Nephron progenitor cell (in vitro differentiated cells): ENCODE data around the gene OS9.
"Not testable (repeated sequence)": the region's sequence is repeated elsewhere in the genome, so short reads cannot be mapped to it uniquely, and the experiment has no call there.

Source experiments
- DNase-seq: peaks from one replicate; pipeline ENCODE4 v3.0.0; 2021
- H3K27ac Mint-ChIP-seq: 2 replicates; pipeline ENCODE4 v1.8.0; 2021; ENCODE audit warnings: mild to moderate bottlenecking, moderate library complexity, mixed read lengths
- H3K27me3 Mint-ChIP-seq: 2 replicates; pipeline ENCODE4 v1.8.0; 2021; ENCODE audit warnings: mild to moderate bottlenecking, low read depth, mixed read lengths; ENCODE audit not compliant: poor library complexity
- H3K36me3 Mint-ChIP-seq: 2 replicates; pipeline ENCODE4 v1.8.0; 2021; ENCODE audit warnings: low read depth, mixed read lengths
- H3K4me1 Mint-ChIP-seq: 2 replicates; pipeline ENCODE4 v1.8.0; 2021; ENCODE audit warnings: mixed read lengths
- H3K4me3 Mint-ChIP-seq: 2 replicates; pipeline ENCODE4 v1.8.0; 2021; ENCODE audit warnings: mild to moderate bottlenecking, moderate library complexity, mixed read lengths
- H3K9me3 Mint-ChIP-seq: 2 replicates; pipeline ENCODE4 v1.8.0; 2021; ENCODE audit warnings: mild to moderate bottlenecking, moderate library complexity, mixed read lengths
- TF ChIP-seq, protein P1 (sequence below): fragments of 200-600 bp; sonication (generic); IDR thresholded peaks from 2 replicates; pipeline ENCODE4 v1.5.0; 2021; ENCODE audit warnings: antibody characterized with exemption

The OS9 gene

DNA sequence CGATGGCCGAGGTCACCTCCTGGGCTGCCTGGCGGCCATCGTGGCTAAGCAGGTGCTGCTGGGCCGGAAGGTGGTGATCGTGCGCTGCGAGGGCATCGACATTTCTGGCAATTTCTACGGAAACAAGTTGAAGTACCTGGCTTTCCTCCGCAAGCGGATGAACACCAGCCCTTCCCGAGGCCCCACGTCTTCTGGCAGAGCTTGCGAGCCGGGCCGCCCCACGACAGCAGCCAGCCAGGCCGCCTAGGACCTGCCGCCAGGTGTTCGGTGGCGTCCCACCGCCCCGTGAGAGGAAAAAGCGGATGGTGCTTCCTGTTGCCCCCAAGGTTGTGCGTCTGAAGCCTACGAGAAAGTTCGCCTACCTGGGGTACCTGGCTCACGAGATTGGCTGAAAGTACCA lies 19.2 kb upstream of the OS9 start:
- Mint-ChIP-seq H3K4me3 (no peak overlapping the region), H3K27me3 (peaks cover 24% of the 10 kb centered on the region)

GRCh38 chr12:57677947-57678346 lies 16.0 kb upstream of the OS9 start:
- not testable (repeated sequence) for H3K27ac Mint-ChIP-seq, H3K4me3 Mint-ChIP-seq, H3K36me3 Mint-ChIP-seq, DNase-seq, H3K4me1 Mint-ChIP-seq
- Mint-ChIP-seq H3K9me3 (peaks cover 18% of the 10 kb centered on the region), H3K27me3 (peaks cover 35% of the 10 kb centered on the region)

More for the DNA sequence above, 19.2 kb upstream of the OS9 start:
- H3K36me3 Mint-ChIP-seq: no peaks in the 10 kb centered on the region
- H3K27ac Mint-ChIP-seq: no peak overlapping the region
- H3K4me1 Mint-ChIP-seq: no peaks in the 10 kb centered on the region
- peaks cover 24% of the 10 kb centered on the region for H3K9me3 Mint-ChIP-seq
- TF ChIP-seq, protein P1, sequence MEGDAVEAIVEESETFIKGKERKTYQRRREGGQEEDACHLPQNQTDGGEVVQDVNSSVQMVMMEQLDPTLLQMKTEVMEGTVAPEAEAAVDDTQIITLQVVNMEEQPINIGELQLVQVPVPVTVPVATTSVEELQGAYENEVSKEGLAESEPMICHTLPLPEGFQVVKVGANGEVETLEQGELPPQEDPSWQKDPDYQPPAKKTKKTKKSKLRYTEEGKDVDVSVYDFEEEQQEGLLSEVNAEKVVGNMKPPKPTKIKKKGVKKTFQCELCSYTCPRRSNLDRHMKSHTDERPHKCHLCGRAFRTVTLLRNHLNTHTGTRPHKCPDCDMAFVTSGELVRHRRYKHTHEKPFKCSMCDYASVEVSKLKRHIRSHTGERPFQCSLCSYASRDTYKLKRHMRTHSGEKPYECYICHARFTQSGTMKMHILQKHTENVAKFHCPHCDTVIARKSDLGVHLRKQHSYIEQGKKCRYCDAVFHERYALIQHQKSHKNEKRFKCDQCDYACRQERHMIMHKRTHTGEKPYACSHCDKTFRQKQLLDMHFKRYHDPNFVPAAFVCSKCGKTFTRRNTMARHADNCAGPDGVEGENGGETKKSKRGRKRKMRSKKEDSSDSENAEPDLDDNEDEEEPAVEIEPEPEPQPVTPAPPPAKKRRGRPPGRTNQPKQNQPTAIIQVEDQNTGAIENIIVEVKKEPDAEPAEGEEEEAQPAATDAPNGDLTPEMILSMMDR: no peak
- no peak for DNase-seq

- peaks cover 18% of the 10 kb centered on the region for H3K9me3 Mint-ChIP-seq
- no peaks in the 10 kb centered on the region for H3K36me3 Mint-ChIP-seq
- peaks cover 46% of the 10 kb centered on the region for H3K27me3 Mint-ChIP-seq
Observed at GRCh38 chr12:57679697-57680096, 14.2 kb upstream of the OS9 start.

GRCh38 chr12:57687862-57688261 lies 6.1 kb upstream of the OS9 start:
- peaks cover 86% of the 10 kb centered on the region for H3K27me3 Mint-ChIP-seq
- H3K27ac Mint-ChIP-seq: no peak overlapping the region
- H3K4me1 Mint-ChIP-seq: no peaks in the 10 kb centered on the region
- H3K4me3 Mint-ChIP-seq: no peak overlapping the region
- H3K36me3 Mint-ChIP-seq: no peaks in the 10 kb centered on the region
- TF ChIP-seq, protein P1: no peak
- DNase-seq: no peak
- peaks cover 36% of the 10 kb centered on the region for H3K9me3 Mint-ChIP-seq

More at GRCh38 chr12:57679697-57680096, 14.2 kb upstream of the OS9 start:
- Mint-ChIP-seq H3K4me1 (no peaks in the 10 kb centered on the region), H3K4me3 (no peak overlapping the region), H3K27ac (no peak overlapping the region)
- TF ChIP-seq, protein P1: no peak
- no peak for DNase-seq

GRCh38 chr12:57688931-57689330 lies 5.0 kb upstream of the OS9 start:
- no peaks in the 10 kb centered on the region for H3K36me3 Mint-ChIP-seq
- DNase-seq: no peak
- H3K27ac Mint-ChIP-seq: no peak overlapping the region
- no peaks in the 10 kb centered on the region for H3K4me1 Mint-ChIP-seq
- peaks cover 36% of the 10 kb centered on the region for H3K9me3 Mint-ChIP-seq
- H3K27me3 Mint-ChIP-seq: peaks cover 79% of the 10 kb centered on the region
- TF ChIP-seq, protein P1: no peak
- H3K4me3 Mint-ChIP-seq: no peak overlapping the region

- no peaks in the 10 kb centered on the region for H3K4me1 Mint-ChIP-seq
- H3K9me3 Mint-ChIP-seq: peaks cover 32% of the 10 kb centered on the region
- no peak overlapping the region for H3K27ac Mint-ChIP-seq
- no peak for DNase-seq
- H3K4me3 Mint-ChIP-seq: no peak overlapping the region
- peaks cover 43% of the 10 kb centered on the region for H3K27me3 Mint-ChIP-seq
- TF ChIP-seq, protein P1: no peak
- H3K36me3 Mint-ChIP-seq: peaks cover 19% of the 10 kb centered on the region
Observed at GRCh38 chr12:57692500-57692899, 1.4 kb upstream of the OS9 start.
